SK-N-SH treated with all-trans-retinoic acid at 6 μM for 48 hours (cell line): ENCODE results near the gene CRHR2.

Experiments used
- ARNTL ChIP-seq: fragments of 450-650 bp; formaldehyde crosslinking; IDR thresholded peaks from 2 replicates; pipeline ENCODE4 v1.5.0; 2020; ENCODE audit warnings: low read depth, mild to moderate bottlenecking, moderate library complexity, borderline replicate concordance
- BACH2 ChIP-seq: fragments of 250-450 bp; sonication (Bioruptor Pico); IDR thresholded peaks from 2 replicates; pipeline ENCODE4 v1.9.0; 2021; ENCODE audit warnings: mild to moderate bottlenecking, borderline replicate concordance
- CREB5 ChIP-seq: fragments of 250-450 bp; sonication (Bioruptor Pico); IDR thresholded peaks from 2 replicates; pipeline ENCODE4 v1.5.1; 2020; ENCODE audit warnings: low read depth, mild to moderate bottlenecking, moderate library complexity
- ISL1 ChIP-seq: fragments of 250-450 bp; sonication (Bioruptor Pico); IDR thresholded peaks from 2 replicates; pipeline ENCODE4 v2.1.2; 2022; ENCODE audit warnings: mild to moderate bottlenecking, moderate library complexity
- OSR1 ChIP-seq: fragments of 250-450 bp; sonication (Bioruptor Pico); IDR thresholded peaks from 2 replicates; pipeline ENCODE4 v1.8.0; 2022; ENCODE audit warnings: moderate library complexity, mild to moderate bottlenecking, inconsistent platforms
- PATZ1 ChIP-seq: fragments of 250-450 bp; sonication (Bioruptor Pico); IDR thresholded peaks from 2 replicates; pipeline ENCODE4 v1.8.0; 2020; ENCODE audit warnings: mild to moderate bottlenecking, moderate library complexity, borderline replicate concordance
- POU6F1 ChIP-seq: fragments of 250-450 bp; sonication (Bioruptor Pico); IDR thresholded peaks from 2 replicates; pipeline ENCODE4 v1.8.0; 2021; ENCODE audit warnings: low read depth, mild to moderate bottlenecking, moderate library complexity, borderline replicate concordance
- RARB ChIP-seq: fragments of 250-450 bp; sonication (Bioruptor Pico); IDR thresholded peaks from 2 replicates; pipeline ENCODE4 v1.8.0; 2021; ENCODE audit warnings: mild to moderate bottlenecking, moderate library complexity
- SNAI2 ChIP-seq: fragments of 250-450 bp; sonication (Bioruptor Pico); IDR thresholded peaks from 2 replicates; pipeline ENCODE4 v1.5.0; 2020; ENCODE audit warnings: mild to moderate bottlenecking, moderate library complexity
- TCF4 ChIP-seq: fragments of 250-450 bp; sonication (Bioruptor Pico); IDR thresholded peaks from 2 replicates; pipeline ENCODE4 v1.8.0; 2021; ENCODE audit warnings: mild to moderate bottlenecking, moderate library complexity, borderline replicate concordance
- TOX ChIP-seq: fragments of 250-450 bp; sonication (Bioruptor Pico); IDR thresholded peaks from 2 replicates; pipeline ENCODE4 v1.8.0; 2021; ENCODE audit warnings: mild to moderate bottlenecking, moderate library complexity, borderline replicate concordance
- ZFP3 ChIP-seq: fragments of 250-450 bp; sonication (Bioruptor Pico); IDR thresholded peaks from 2 replicates; pipeline ENCODE4 v1.5.0; 2020; ENCODE audit warnings: mild to moderate bottlenecking, moderate library complexity
- ZNF70 ChIP-seq: fragments of 450-650 bp; formaldehyde crosslinking; IDR thresholded peaks from 2 replicates; pipeline ENCODE4 v1.5.0; 2020; ENCODE audit warnings: mild to moderate bottlenecking, moderate library complexity
- ZNF8 ChIP-seq: fragments of 450-650 bp; formaldehyde crosslinking; IDR thresholded peaks from 2 replicates; pipeline ENCODE4 v1.5.0; 2020; ENCODE audit warnings: mild to moderate bottlenecking, moderate library complexity

GRCh38 chr7:30616318-30616717 lies 65.9 kb downstream of the CRHR2 start:
- TF ChIP-seq PATZ1 = no peak
- no peak for TF ChIP-seq TCF4 (CRISPR knock-in tag)
- TF ChIP-seq ZNF70 (CRISPR knock-in tag) = no peak
- TF ChIP-seq ARNTL = no peak
- TF ChIP-seq RARB (CRISPR knock-in tag) = no peak
- no peak for TF ChIP-seq OSR1
- TF ChIP-seq TOX (CRISPR knock-in tag) = no peak
- TF ChIP-seq ISL1 (CRISPR knock-in tag) = no peak
- TF ChIP-seq ZNF8 = no peak
- TF ChIP-seq CREB5 (CRISPR knock-in tag) = no peak
- no peak for TF ChIP-seq SNAI2 (CRISPR knock-in tag)
- no peak for TF ChIP-seq ZFP3 (CRISPR knock-in tag)
- no peak for TF ChIP-seq BACH2
- TF ChIP-seq POU6F1 (CRISPR knock-in tag) = no peak
